ENCODE measurements around the gene ANGPTL7.
A peak's percentile ranks its signal among the peaks of the same experiment; 100 is the strongest.
"Not testable (repeated sequence)": the region's sequence is repeated elsewhere in the genome, so short reads cannot be mapped to it uniquely, and the experiment has no call there.

The ANGPTL7 gene, protein sequence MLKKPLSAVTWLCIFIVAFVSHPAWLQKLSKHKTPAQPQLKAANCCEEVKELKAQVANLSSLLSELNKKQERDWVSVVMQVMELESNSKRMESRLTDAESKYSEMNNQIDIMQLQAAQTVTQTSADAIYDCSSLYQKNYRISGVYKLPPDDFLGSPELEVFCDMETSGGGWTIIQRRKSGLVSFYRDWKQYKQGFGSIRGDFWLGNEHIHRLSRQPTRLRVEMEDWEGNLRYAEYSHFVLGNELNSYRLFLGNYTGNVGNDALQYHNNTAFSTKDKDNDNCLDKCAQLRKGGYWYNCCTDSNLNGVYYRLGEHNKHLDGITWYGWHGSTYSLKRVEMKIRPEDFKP

GRCh38 chr1:11188858-11189451 is at the start of gene ANGPTL7:
TSS of gene ANGPTL7 (plus strand) at chr1:11189355. CDS start at chr1:11189580, 225 bp downstream.
- DNase-seq, result no peak

- DNase-seq, result no peak
Observed at GRCh38 chr1:11142618-11143391, 46.4 kb upstream of the ANGPTL7 start.

DNA sequence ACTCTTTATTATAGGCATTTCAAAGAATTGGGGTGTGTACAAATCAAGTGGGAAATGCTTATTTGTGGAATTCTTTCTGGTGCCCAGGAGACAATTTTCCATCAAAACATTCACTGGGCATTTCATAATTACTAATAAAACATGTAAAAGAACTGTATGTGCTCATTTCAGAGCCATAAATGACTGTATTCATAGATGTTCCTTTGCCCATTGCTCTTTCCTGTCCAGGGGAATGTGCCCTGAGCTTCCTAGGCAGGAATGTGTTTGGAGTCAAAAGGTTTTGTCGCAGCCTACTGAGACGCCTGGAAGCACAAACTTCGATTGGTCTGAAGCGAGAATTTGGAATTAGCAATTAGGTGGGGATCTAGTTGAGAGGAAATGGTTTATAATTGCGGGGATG is 45.8 kb upstream of the ANGPTL7 start:
- DNase-seq, result no peak

GRCh38 chr1:11143907-11144306 is 45.2 kb upstream of the ANGPTL7 start:
- DNase-seq, result peak; percentile 28

GRCh38 chr1:11144570-11145256 is 44.4 kb upstream of the ANGPTL7 start:
- DNase-seq, result no peak

- DNase-seq, result no peak
Observed at GRCh38 chr1:11145741-11146140, 43.4 kb upstream of the ANGPTL7 start.

DNA sequence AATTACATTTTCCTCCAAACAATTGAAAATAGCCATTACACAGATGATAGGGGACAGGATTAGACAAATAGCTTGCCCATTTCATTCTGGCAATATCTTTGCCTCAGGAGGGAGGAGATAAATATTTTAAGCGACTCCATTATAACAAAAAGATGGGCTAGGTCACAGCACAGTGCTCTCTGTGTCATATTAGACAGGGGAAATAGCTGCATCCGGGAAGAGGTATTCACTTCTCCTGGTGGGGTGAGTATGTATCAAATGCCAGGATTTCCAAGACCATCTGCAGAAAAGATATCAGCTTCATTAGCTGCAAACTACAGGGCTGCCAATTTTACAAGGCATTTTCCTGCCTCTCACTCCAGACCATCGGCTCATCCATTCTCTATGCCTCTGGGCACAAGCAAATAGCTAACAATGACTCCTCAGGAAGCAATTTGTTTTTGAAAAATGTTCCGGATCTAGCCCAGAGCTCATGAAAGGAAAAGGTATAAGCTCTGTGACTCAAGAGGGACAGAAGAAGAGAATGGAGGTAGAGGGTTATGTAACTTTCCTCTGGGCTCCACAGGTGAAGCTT is 41.9 kb upstream of the ANGPTL7 start:
- no peak for DNase-seq

- no peak for DNase-seq
Observed at GRCh38 chr1:11150326-11150725, 38.8 kb upstream of the ANGPTL7 start.

DNA sequence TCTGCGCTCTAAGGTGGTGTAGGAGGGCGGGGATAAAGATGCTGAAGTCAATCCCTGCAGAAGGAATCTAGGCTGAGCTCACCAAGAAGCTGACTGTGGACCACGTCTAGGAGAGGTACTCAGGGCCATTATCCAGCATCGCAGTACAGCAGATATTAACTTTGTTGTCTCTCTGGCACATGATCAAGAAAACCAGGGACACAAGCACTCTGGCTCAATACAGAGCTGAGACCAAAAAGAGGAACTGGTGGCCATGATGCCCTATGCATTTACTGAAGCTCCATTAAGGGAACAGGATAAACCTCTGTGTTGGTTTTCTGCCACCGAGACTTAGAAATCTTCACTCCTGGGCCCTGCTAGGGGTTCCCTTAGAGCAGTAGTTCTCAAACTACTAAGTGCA is 38.0 kb upstream of the ANGPTL7 start:
- DNase-seq, result no peak

DNA sequence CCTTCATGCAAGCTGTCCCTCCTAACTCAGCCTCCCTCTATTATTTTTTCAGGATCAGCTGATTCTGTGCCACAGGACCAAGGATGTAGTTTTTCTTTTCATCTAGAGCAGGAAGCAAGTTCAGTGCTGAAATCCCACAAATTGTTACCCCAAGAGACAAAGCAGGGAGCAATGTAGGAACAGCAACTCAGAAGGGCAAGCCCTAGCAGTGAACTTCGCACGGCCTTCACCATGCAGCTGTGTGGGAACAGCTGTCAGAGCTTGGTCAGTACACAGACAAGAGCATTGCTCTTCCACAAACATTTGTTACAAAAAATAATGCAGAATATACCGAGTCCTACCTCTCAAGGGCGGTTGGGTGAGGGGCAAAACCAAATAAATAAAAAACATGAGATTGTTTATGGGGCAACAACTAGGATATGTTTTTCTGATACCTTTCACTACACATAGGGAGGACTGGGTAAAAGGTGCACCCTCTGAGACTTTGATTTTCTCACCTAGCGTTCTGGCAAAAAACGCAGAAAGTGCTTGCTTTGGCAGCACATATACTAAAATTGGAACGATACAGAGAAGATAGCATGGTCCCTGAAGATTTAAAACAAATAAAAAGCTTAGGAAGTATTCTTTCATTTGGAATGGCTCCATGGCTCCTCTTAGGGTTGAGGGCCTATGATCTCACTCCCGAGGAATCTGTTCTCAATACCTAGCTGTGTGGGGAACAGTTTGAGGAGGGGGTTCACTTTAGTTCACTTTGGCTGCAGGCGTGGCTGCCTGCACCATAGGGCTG is 37.1 kb upstream of the ANGPTL7 start:
- no peak for DNase-seq

DNA sequence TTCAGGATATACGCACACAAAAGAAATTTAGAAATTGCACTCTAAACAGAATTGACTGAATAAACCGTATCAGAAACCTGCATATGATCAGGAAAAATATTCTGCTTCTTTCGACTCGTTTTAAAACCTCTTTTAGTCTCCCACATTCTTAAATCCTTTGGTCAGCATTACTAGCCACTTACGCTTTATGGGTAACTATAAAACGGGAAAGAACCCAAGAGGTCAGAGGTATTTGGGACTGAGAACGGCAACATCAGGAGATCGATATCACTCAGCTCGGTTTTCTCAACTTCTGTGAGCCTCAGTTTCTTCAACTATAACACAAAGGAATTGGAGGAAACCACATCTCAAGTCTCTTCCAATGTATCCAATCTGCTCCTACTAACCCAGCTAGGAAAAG is 36.4 kb upstream of the ANGPTL7 start:
- no peak for DNase-seq

DNA sequence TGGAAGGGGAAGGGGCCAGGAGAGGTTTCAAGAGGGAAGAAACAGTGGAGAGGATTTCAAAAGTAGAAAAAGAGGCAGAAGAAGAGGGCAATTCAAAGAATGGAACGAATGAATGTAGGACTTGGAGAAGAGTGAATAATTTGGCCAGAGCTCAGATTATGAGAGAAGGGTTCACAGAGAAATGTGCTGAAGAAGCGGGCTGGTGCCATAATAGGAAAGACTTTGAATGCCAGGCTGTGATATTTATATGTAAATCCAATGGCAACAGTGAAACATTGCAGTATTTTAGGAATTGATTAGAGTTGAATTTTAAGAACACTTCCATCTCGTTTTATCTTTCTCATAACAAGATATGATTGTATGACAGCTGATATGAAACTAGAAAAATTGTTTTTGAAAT is 36.0 kb upstream of the ANGPTL7 start:
- DNase-seq, result no peak

- DNase-seq, result no peak
Observed at GRCh38 chr1:11156441-11156840, 32.7 kb upstream of the ANGPTL7 start.

DNA sequence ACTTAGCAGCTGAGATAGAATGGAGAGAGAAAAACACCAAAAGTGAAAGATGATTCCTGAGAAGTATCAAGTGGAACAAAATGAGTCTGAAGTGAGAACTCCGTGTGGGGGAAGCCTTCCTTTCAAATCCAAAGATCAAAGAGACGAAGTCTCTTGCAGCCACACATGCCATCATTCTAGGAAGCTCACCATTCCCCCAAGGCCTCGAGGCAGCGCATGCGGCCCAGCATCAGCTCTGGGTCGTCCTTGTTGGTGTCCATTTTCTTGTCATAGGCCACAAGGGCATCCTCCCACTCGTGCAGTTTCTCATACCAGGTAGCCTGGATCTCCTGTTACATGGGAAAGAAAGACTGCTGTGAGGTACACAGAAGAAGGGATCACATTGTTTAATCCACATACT is 32.2 kb upstream of the ANGPTL7 start:
- DNase-seq, result no peak

DNA sequence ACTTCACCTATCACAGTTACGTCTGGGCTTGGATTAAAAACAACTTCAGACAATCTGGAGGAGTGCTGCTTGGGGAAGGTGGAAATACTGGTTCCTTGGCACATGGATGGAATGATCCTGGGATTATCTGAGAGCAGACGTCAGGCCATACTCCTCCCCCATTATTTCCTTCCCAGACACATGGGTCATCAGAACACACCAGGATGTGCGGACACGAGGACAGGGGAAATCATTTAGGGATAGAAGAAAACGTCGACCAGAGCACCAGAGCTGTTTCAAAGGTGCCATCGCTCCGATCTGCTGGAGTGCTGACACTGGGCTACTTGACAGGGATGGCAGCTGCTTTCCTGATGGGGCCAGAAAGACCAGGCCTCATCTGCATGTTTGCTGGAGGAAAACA is 31.8 kb upstream of the ANGPTL7 start:
- no peak for DNase-seq

- DNase-seq, result peak; percentile 73
Observed at GRCh38 chr1:11157867-11158266, 31.3 kb upstream of the ANGPTL7 start.

DNA sequence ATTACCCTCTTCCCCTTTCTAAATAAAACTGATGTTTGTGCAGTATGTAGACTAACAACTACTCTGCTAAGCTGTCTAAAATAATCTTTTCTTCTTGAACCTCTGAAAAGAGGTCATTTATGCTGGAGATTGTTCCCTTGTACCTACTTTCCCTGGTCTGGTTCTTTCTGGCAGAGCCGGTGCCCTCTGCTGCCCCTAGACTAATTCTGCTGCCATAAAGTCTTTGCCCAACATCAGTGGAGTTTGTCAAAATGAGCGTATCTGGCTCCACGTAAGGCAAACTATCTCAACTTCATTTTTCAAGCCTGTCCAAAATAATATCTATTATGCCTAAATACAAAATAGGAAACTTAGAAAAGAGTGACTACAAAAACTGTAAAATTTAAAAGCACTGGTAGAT is 30.9 kb upstream of the ANGPTL7 start:
- DNase-seq, result no peak

DNA sequence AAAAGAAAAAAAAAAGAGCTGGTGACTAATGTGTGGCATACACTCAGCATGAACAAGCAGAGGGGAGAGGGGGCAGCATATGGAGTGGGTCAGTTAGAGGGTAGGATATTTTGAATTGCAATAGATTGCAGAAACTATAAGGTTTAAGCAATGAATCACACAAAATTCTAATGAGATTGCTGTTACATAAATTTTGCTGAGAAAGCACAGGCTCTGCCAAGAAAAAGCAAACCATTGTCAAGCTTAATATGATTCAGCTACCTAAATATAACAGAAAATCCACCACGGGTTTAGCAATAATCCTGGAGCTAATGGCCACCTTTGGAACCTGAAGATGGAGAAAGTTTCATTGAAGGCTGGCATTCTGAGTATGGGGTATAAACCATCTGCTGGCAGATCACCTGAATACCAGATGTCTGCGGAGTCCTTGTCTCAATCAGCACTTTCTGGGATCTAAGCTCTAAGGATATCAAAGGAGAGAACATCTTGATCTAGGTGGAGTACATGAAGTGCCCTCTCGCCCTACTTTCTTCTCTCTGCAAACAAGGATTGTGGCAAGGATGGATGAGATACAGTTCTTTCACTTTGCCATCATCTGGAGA is 30.3 kb upstream of the ANGPTL7 start:
- no peak for DNase-seq

DNA sequence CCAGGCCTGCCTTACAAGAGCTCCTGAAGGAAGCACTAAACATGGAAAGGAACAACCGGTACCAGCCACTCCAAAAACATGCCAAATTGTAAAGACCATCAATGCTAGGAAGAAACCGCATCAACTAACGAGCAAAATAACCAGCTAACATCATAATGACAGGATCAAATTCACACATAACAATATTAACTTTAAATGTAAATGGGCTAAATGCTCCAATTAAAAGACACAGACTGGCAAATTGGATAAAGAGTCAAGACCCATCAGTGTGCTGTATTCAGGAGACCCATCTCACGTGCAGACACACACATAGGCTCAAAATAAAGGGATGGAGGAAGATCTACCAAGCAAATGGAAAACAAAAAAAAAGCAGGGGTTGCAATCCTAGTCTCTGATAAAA is 26.4 kb upstream of the ANGPTL7 start:
- DNase-seq, result not testable (repeated sequence)

GRCh38 chr1:11166744-11167143 is 22.4 kb upstream of the ANGPTL7 start:
- not testable (repeated sequence) for DNase-seq

DNA sequence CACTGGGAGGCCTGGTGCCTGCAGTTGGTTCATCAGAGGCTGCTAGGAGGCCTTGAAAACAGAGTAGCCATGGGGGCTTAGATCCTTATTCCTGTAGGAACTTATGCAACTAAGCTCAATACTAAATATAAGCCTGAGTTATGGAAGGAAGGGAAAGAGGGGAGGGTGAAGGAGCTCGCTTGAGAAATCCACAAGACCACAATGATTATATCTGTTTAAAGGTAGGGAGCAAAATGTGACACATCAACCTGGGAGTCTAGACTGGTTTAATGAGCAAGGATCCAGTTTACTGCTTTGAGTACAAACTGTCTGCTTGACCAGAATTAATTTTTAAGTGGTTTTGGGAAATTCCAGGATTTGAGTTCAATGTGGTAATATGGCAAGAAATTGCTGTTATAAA is 20.4 kb upstream of the ANGPTL7 start:
- DNase-seq, result no peak

DNA sequence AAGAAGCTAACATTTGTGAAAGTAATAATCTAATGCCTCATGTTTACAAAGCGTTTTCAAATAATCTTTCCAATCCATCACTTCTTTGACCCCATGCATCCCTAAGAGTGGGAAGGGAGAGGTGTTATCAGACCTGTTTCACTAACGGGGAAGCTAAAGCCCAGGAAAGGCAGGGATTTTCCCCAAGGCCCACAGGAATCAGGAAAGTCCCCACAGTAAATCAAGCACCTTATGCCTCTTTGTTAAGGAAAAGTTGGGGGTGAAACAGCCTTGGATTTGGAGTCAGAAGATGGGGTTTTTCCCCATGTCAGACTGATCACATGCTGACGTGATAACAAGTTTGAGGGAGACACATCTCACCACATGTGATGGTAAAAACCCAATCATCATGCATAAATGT is 20.0 kb upstream of the ANGPTL7 start:
- no peak for DNase-seq
